Liver (tissue), 9 donors: Measurements from ENCODE around the gene PGPEP1. TPM values are rescaled to one million over a fixed set of nuclear protein-coding genes. Genes with fewer than 3 reads are reported as not detected.

Source experiments
- DNase-seq: peaks from one replicate; pipeline ENCODE4 v3.0.0-alpha.2; 2017; ENCODE audit warnings: low spot score
- H3K27ac ChIP-seq, 2 donors: one replicate each; pipeline ENCODE4 v1.7.0; 2013; ENCODE audit warnings: inconsistent platforms in 2 of 2, low read length in 2 of 2, control low read depth in 1 of 2, low read depth in 1 of 2, mild to moderate bottlenecking in 1 of 2
- H3K27me3 ChIP-seq, 4 donors: one replicate each; pipeline versions ENCODE4 v1.6.1 to v1.7.0; 2013; ENCODE audit warnings: low read length in 3 of 4, inconsistent platforms in 1 of 4, mild to moderate bottlenecking in 1 of 4, moderate library complexity in 1 of 4; ENCODE audit not compliant: control insufficient read depth in 4 of 4, insufficient read depth in 4 of 4
- H3K36me3 ChIP-seq, 4 donors: one replicate each; pipeline versions ENCODE4 v1.6.1 to v1.7.0; 2013; ENCODE audit warnings: low read length in 3 of 4, mild to moderate bottlenecking in 3 of 4, low read depth in 1 of 4, moderate library complexity in 1 of 4; ENCODE audit not compliant: control insufficient read depth in 4 of 4, insufficient read depth in 3 of 4
- H3K4me1 ChIP-seq, 4 donors: one replicate each; pipeline versions ENCODE4 v1.6.1 to v1.7.0; 2013; ENCODE audit warnings: low read length in 3 of 4, mild to moderate bottlenecking in 3 of 4, moderate library complexity in 1 of 4; ENCODE audit not compliant: control insufficient read depth in 4 of 4, insufficient read depth in 4 of 4
- H3K4me3 ChIP-seq, 3 donors: one replicate each; pipeline versions ENCODE4 v1.6.1 to v1.7.0; 2013; ENCODE audit warnings: low read length in 3 of 3, control low read depth in 1 of 3, low read depth in 1 of 3, mild to moderate bottlenecking in 1 of 3
- H3K9ac ChIP-seq, 2 donors: one replicate each; pipeline ENCODE4 v1.7.0; 2013; ENCODE audit warnings: low read length in 2 of 2, mild to moderate bottlenecking in 2 of 2, moderate library complexity in 2 of 2, control low read depth in 1 of 2, low read depth in 1 of 2
- H3K9me3 ChIP-seq, 4 donors: one replicate each; pipeline versions ENCODE4 v1.6.1 to v1.7.0; 2013; ENCODE audit warnings: low read length in 3 of 4; ENCODE audit not compliant: control insufficient read depth in 4 of 4
- ATF3 ChIP-seq: IDR thresholded peaks from 2 replicates; pipeline ENCODE4 v1.6.1; 2016; ENCODE audit warnings: antibody characterized with exemption
- CTCF ChIP-seq: fragments of 150-350 bp; IDR thresholded peaks from 2 replicates; pipeline ENCODE4 v1.5.1; 2017; ENCODE audit warnings: improper control_type of control experiment, low read depth, low read length; ENCODE audit not compliant: missing input control
- EGR1 ChIP-seq, 2 donors: IDR thresholded peaks; 2 replicates each; pipeline ENCODE4 v1.6.1; 2016 to 2018; ENCODE audit warnings: antibody characterized with exemption in 2 of 2, low read depth in 2 of 2
- FOXA1 ChIP-seq: IDR thresholded peaks from 2 replicates; pipeline ENCODE4 v1.6.1; 2016; ENCODE audit warnings: antibody characterized with exemption
- FOXA2 ChIP-seq: IDR thresholded peaks from 2 replicates; pipeline ENCODE4 v1.6.1; 2016; ENCODE audit warnings: antibody characterized with exemption
- GABPA ChIP-seq, 2 donors: IDR thresholded peaks in 1 of 2; conservative IDR thresholded peaks in 1 of 2; 2 replicates each; pipeline ENCODE4 v1.6.1; 2016; ENCODE audit warnings: antibody characterized with exemption in 2 of 2, mild to moderate bottlenecking in 1 of 2, moderate library complexity in 1 of 2
- HNF4A ChIP-seq, 2 donors: conservative IDR thresholded peaks; 2 replicates each; pipeline ENCODE4 v1.6.1; 2016; ENCODE audit warnings: antibody characterized with exemption in 2 of 2, mild to moderate bottlenecking in 2 of 2
- HNF4G ChIP-seq: IDR thresholded peaks from 2 replicates; pipeline ENCODE4 v1.6.1; 2016; ENCODE audit warnings: antibody characterized with exemption
- JUND ChIP-seq, 2 donors: IDR thresholded peaks; 2 replicates each; pipeline ENCODE4 v1.6.1; 2016; ENCODE audit warnings: antibody characterized with exemption in 2 of 2
- MAX ChIP-seq: IDR thresholded peaks from 2 replicates; pipeline ENCODE4 v1.6.1; 2016; ENCODE audit warnings: antibody characterized with exemption
- RAD21 ChIP-seq, 2 donors: IDR thresholded peaks; 2 replicates each; pipeline ENCODE4 v1.6.1; 2016; ENCODE audit warnings: antibody characterized with exemption in 2 of 2, mild to moderate bottlenecking in 2 of 2
- SP1 ChIP-seq: IDR thresholded peaks from 2 replicates; pipeline ENCODE4 v1.6.1; 2018; ENCODE audit warnings: antibody characterized with exemption, mild to moderate bottlenecking
- TAF1 ChIP-seq: conservative IDR thresholded peaks from 2 replicates; pipeline ENCODE4 v1.6.1; 2016; ENCODE audit warnings: antibody characterized with exemption, mild to moderate bottlenecking
- YY1 ChIP-seq: IDR thresholded peaks from 2 replicates; pipeline ENCODE4 v1.6.1; 2016; ENCODE audit warnings: antibody characterized with exemption, mild to moderate bottlenecking
- WGBS: extraction: QIAGEN DNeasy Blood & Tissue Kit; methylation state at CpG from one replicate; pipeline ENCODE4 v1.1.7; 2013; 5-methylcytosine and 5-hydroxymethylcytosine counted together
- polyA plus RNA-seq, 2 donors: library from polyadenylated mRNA; stranded (reverse) in 1 of 2; unstranded in 1 of 2; fragments of 200-250 nt in 1 of 2; fragments of >200 nt in 1 of 2; fragmentation: Nextera tagmentation in 1 of 2; extraction: Ambion mirVana in 1 of 2; gene quantifications; one replicate each; pipeline versions ENCODE4 v1.2.1 to v1.2.3, GENCODE V29; 2013 to 2015
- total RNA-seq, 2 donors: library from RNA; depleted of rRNA; stranded (reverse); fragments of >200 nt; gene quantifications; one replicate each; pipeline ENCODE4 v1.2.3, GENCODE V29; 2014
- TF ChIP-seq, protein P1 (sequence below): IDR thresholded peaks from 2 replicates; pipeline ENCODE4 v1.6.1; 2016; ENCODE audit warnings: antibody characterized with exemption
- donor health status: healthy.
- donor health status: healthy.
- donor health status: healthy.
- donor health status: healthy.
- donor health status: healthy.

Gene PGPEP1
- 10 to 100 TPM; 21.5 to 48.3 TPM for total RNA-seq
- 10 to 100 TPM; 15.8 to 30.8 TPM for polyA plus RNA-seq

DNA sequence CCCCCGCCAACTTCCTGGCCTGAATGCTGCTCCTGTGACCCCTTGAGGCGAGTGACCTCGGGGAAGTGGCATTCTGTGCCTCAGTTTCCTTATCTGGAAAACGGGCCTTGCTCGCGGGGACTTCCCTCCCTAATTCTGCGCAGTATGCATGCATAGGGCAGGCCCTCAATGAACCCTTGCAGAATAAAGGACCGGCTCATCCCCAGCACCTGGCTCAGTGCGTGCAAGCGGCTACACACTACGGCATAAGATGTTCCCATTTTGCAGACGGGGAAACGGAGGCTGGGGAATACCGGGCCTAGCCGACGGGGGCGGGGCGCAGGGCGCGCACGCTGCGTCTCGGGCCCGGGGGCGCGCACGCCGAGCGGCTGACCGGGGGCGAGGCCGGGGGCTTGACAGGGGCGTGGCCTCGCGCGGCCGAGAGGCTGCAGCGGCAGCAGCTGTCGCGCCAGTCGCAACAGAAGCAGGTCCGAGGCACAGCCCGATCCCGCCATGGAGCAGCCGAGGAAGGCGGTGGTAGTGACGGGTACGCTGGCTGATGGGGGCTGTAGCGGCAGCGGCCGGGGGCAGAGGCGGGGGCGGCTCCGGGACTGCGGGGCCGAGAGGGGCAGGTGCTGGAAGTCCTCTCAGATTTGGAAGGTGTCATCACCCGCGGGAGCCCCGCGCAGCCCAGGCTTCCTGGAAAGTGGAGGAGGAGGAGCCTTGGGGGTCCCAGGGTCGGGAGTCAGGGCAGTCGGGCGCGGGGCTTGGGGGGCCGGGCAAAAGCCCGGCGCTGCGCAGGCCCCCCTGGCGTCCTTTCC is at the start of gene PGPEP1:
TSS of gene PGPEP1 (plus strand) at position 409 of the 800 bp plus-strand sequence. CDS start at position 493, 84 bp downstream.
- DNase-seq: peak; percentile 75
- H3K4me3 ChIP-seq: peak within 1 kb of the TSS; percentile 75 to 97 (median 79)
- TF ChIP-seq FOXA2 (no peak), YY1 (no peak), TAF1 (no peak), GABPA (IDR thresholded peaks at IDR 0.05 in 1 of 2, conservative IDR thresholded peaks at IDR 0.05 in 1 of 2) (no peak)
- H3K27ac ChIP-seq: peak within 1 kb of the TSS; percentile 75 to 90
- peaks cover 2 to 13% (median 5%) of the 10 kb centered on the region in 4 donors for H3K36me3 ChIP-seq
- H3K9ac ChIP-seq: peak within 1 kb of the TSS; percentile 47 to 52
- no peaks in the 10 kb centered on the region for H3K9me3 ChIP-seq
- peaks cover 4 to 39% (median 20%) of the 10 kb centered on the region in 4 donors for H3K4me1 ChIP-seq
- WGBS: 5% methylated on average over 69 of the region's 69 CpGs
- no peaks in the 10 kb centered on the region for H3K27me3 ChIP-seq

- peak overlapping the region in 1 of 2 donors; percentile 42 for H3K9ac ChIP-seq
These were observed 49.3 kb upstream of the PGPEP1 start for GRCh38 chr19:18291019-18291524.

More at GRCh38 chr19:18291019-18291524, 49.3 kb upstream of the PGPEP1 start:
- no peaks in the 10 kb centered on the region for H3K27me3 ChIP-seq
- peaks cover 3 to 9% (median 6%) of the 10 kb centered on the region in 4 donors for H3K4me1 ChIP-seq
- 63% methylated on average over 21 of the region's 21 CpGs for WGBS
- no peaks in the 10 kb centered on the region for H3K36me3 ChIP-seq
- H3K9me3 ChIP-seq: no peaks in the 10 kb centered on the region
- H3K4me3 ChIP-seq: peak overlapping the region in 1 of 3 donors; percentile 57
- DNase-seq: no peak
- H3K27ac ChIP-seq: peak overlapping the region; percentile 85
- TF ChIP-seq YY1: no peak
- no peak for TF ChIP-seq FOXA1
- no peak for TF ChIP-seq RAD21 (IDR thresholded peaks at IDR 0.05)
- TF ChIP-seq, protein P1, sequence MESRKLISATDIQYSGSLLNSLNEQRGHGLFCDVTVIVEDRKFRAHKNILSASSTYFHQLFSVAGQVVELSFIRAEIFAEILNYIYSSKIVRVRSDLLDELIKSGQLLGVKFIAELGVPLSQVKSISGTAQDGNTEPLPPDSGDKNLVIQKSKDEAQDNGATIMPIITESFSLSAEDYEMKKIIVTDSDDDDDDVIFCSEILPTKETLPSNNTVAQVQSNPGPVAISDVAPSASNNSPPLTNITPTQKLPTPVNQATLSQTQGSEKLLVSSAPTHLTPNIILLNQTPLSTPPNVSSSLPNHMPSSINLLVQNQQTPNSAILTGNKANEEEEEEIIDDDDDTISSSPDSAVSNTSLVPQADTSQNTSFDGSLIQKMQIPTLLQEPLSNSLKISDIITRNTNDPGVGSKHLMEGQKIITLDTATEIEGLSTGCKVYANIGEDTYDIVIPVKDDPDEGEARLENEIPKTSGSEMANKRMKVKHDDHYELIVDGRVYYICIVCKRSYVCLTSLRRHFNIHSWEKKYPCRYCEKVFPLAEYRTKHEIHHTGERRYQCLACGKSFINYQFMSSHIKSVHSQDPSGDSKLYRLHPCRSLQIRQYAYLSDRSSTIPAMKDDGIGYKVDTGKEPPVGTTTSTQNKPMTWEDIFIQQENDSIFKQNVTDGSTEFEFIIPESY: no peak
- TF ChIP-seq ATF3: no peak
- no peak for TF ChIP-seq GABPA (IDR thresholded peaks at IDR 0.05 in 1 of 2, conservative IDR thresholded peaks at IDR 0.05 in 1 of 2)
- no peak for TF ChIP-seq CTCF
- TF ChIP-seq SP1: no peak
- no peak for TF ChIP-seq HNF4G
- TF ChIP-seq TAF1: no peak
- no peak for TF ChIP-seq JUND (IDR thresholded peaks at IDR 0.05)
- no peak for TF ChIP-seq HNF4A (conservative IDR thresholded peaks at IDR 0.05)
- no peak for TF ChIP-seq MAX
- no peak for TF ChIP-seq EGR1 (IDR thresholded peaks at IDR 0.05; ENCODE audit: low read depth in 2 of 2)
